Body of pancreas (tissue), 4 donors: ENCODE measurements around the gene PTPRT.

Experiments
- POLR2A ChIP-seq, 3 donors: fragments of 450-650 bp; IDR thresholded peaks; one replicate each; pipeline ENCODE4 v1.6.1; 2016; ENCODE audit warnings: antibody characterized with exemption in 3 of 3, mild to moderate bottlenecking in 2 of 3
- TF ChIP-seq, protein P1 (sequence below), 7 experiments: fragments of 450-650 bp in 4 of 7; fragments of 200-600 bp in 3 of 7; sonication (generic) in 3 of 7; IDR thresholded peaks; one replicate each; pipeline ENCODE4 v1.5.1; 2016 to 2019; ENCODE audit warnings: antibody characterized with exemption in 7 of 7

DNA sequence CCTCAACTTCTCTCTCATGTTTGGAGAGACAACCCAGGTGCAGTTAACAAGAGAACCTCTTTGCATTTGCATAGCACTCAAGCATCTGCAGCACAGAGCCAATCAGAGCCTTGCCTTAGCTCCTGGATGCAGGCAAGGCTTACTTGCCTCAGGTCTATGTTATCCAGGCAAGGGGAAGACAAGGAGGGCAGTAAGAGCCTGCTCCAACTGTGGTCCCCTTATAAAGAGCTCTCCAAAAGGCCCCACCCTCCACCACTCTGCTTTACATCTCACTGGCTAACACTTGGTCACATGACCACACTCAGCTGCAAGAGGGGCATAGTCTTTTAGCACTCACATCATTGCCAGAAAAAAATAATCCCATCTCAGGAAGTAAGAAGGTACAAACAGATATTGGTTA lies 540.0 kb downstream of the PTPRT start:
- no peak for TF ChIP-seq POLR2A (IDR thresholded peaks at IDR 0.05)
- TF ChIP-seq, protein P1, sequence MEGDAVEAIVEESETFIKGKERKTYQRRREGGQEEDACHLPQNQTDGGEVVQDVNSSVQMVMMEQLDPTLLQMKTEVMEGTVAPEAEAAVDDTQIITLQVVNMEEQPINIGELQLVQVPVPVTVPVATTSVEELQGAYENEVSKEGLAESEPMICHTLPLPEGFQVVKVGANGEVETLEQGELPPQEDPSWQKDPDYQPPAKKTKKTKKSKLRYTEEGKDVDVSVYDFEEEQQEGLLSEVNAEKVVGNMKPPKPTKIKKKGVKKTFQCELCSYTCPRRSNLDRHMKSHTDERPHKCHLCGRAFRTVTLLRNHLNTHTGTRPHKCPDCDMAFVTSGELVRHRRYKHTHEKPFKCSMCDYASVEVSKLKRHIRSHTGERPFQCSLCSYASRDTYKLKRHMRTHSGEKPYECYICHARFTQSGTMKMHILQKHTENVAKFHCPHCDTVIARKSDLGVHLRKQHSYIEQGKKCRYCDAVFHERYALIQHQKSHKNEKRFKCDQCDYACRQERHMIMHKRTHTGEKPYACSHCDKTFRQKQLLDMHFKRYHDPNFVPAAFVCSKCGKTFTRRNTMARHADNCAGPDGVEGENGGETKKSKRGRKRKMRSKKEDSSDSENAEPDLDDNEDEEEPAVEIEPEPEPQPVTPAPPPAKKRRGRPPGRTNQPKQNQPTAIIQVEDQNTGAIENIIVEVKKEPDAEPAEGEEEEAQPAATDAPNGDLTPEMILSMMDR (IDR thresholded peaks at IDR 0.05), result no peak
